Esophagus muscularis mucosa (tissue), 3 donors: ENCODE measurements around the gene LCE2A.

ENCODE experiments used
- CTCF ChIP-seq, 3 experiments: fragments of 200-600 bp in 2 of 3; fragments of 450-650 bp in 1 of 3; sonication (generic) in 2 of 3; IDR thresholded peaks; one replicate each; pipeline ENCODE4 v1.5.1; 2017 to 2019; ENCODE audit warnings: antibody characterized with exemption in 3 of 3, mild to moderate bottlenecking in 2 of 3, moderate library complexity in 1 of 3
- POLR2A ChIP-seq: fragments of 450-650 bp; IDR thresholded peaks from one replicate; pipeline ENCODE4 v1.6.1; 2017; ENCODE audit warnings: antibody characterized with exemption, moderate library complexity, mild to moderate bottlenecking, low read depth

- TF ChIP-seq CTCF (IDR thresholded peaks at IDR 0.05), result no peak
- TF ChIP-seq POLR2A, result no peak
Measured at GRCh38 chr1:152739841-152740240, 41.7 kb downstream of the LCE2A start.
